ENCODE data around the gene F12. TPM values are rescaled to one million over a fixed set of nuclear protein-coding genes. Genes with fewer than 3 reads are reported as not detected.

The F12 gene
- total RNA-seq, 1 experiment from 2014 or later = 10.0 TPM

DNA sequence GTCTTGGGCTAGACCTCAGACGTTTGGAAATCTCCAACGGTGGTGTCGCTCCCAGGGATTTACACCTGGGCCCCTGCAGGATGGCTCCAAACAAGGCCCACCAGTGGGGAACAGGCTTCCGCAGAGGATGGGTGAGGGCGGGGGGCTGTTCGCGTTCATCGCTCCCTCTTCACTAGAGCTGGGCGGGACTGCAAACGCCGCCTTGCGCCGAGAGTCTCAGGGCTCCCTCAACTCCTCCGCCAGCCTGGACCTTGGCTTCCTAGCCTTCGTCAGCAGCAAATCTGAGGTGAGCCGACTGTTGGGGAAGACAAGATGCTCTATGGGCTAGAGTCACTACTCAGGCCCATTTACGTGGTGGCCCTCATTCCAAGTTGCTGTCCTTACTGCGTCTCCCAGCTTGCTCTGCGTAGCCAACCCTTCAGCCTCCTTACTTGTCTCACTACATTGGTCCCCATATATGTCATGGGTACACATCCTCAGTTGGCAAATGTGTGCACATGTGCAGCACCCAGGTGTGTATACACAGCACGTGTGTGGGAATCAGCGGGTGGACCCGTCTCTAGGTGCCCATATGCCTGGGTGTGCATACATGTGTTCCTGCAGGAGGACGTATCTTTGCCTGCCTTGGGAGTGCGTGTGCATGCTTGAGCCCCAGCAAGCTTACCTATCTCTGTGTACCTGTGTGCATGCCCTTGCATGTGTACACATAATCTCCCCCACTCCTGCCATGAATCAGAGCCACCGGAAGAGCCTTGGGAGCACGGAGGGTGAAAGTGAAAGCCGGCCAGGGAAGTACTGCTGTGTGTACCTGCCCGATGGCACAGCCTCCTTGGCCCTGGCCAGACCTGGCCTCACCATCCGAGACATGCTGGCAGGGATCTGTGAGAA lies 41.1 kb downstream of the F12 start:
- H3K27me3 Mint-ChIP-seq (ENCODE audit: low read depth) = peaks cover 8% of the 10 kb centered on the region

GRCh38 chr5:177367323-177367848 lies 42.0 kb downstream of the F12 start:
- H3K9me3 Mint-ChIP-seq = no peaks in the 10 kb centered on the region
- ChIA-PET POLR2A (interaction anchor here (0.9 to 1.8 kb wide), 6 partner anchors 15 to 87 kb away, joined by 3 to 10 read pairs (median 4); partner anchors contain the start of gene LMAN2), CTCF (interaction anchor here (0.6 to 13.2 kb wide), 27 partner anchors 8 to 252 kb away, joined by 3 to 216 read pairs (median 4); partner anchors contain the start of genes GRK6, LMAN2, PRELID1 and RAB24)
- ATAC-seq (no peak), DNase-seq (ENCODE audit: low spot score) (no peak)
- H3K4me3 Mint-ChIP-seq = peak overlapping the region; percentile 88
- no peak overlapping the region for H3K27ac Mint-ChIP-seq
- peaks cover 9% of the 10 kb centered on the region for H3K27me3 Mint-ChIP-seq (ENCODE audit: low read depth)
- H3K36me3 Mint-ChIP-seq = peaks cover 13% of the 10 kb centered on the region
- peaks cover 60% of the 10 kb centered on the region for H3K4me1 Mint-ChIP-seq
- TF ChIP-seq ATF2 (CRISPR knock-in tag; IDR thresholded peaks at IDR 0.05; ENCODE audit: borderline replicate concordance, low read depth) = peak; percentile 84; the same call in 1 of the 2 replicates
- TF ChIP-seq ZBTB21 (CRISPR knock-in tag; IDR thresholded peaks at IDR 0.05; ENCODE audit: borderline replicate concordance) = peak; percentile 80; the same call in 1 of the 2 replicates
- TF ChIP-seq JUN (CRISPR knock-in tag; IDR thresholded peaks at IDR 0.05) = peak; percentile 94; the same call in 1 of the 2 replicates
- TF ChIP-seq NR2C2 (CRISPR knock-in tag; IDR thresholded peaks at IDR 0.05) = peak; percentile 64
- TF ChIP-seq ZNF232 (CRISPR knock-in tag; IDR thresholded peaks at IDR 0.05) = 0 out of 2 replicates have a peak, but pooled peaks have one; percentile 58
- TF ChIP-seq ZNF263 (CRISPR knock-in tag; IDR thresholded peaks at IDR 0.05; ENCODE audit: low read depth) = peak; percentile 68; the same call in 1 of the 2 replicates
- TF ChIP-seq IRF2 (CRISPR knock-in tag; IDR thresholded peaks at IDR 0.05; ENCODE audit: borderline replicate concordance, low read depth) = no peak
- TF ChIP-seq NFATC4 (CRISPR knock-in tag; IDR thresholded peaks at IDR 0.05) = no peak
- TF ChIP-seq, protein P1, sequence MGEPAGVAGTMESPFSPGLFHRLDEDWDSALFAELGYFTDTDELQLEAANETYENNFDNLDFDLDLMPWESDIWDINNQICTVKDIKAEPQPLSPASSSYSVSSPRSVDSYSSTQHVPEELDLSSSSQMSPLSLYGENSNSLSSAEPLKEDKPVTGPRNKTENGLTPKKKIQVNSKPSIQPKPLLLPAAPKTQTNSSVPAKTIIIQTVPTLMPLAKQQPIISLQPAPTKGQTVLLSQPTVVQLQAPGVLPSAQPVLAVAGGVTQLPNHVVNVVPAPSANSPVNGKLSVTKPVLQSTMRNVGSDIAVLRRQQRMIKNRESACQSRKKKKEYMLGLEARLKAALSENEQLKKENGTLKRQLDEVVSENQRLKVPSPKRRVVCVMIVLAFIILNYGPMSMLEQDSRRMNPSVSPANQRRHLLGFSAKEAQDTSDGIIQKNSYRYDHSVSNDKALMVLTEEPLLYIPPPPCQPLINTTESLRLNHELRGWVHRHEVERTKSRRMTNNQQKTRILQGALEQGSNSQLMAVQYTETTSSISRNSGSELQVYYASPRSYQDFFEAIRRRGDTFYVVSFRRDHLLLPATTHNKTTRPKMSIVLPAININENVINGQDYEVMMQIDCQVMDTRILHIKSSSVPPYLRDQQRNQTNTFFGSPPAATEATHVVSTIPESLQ (CRISPR knock-in tag; IDR thresholded peaks at IDR 0.05) = no peak
- no peak for TF ChIP-seq MXD4 (CRISPR knock-in tag; IDR thresholded peaks at IDR 0.05; ENCODE audit: borderline replicate concordance)
- TF ChIP-seq RORB (CRISPR knock-in tag; IDR thresholded peaks at IDR 0.05) = no peak
- TF ChIP-seq HMGA2 (CRISPR knock-in tag; IDR thresholded peaks at IDR 0.05) = no peak
- TF ChIP-seq ZNF512 (CRISPR knock-in tag; IDR thresholded peaks at IDR 0.05; ENCODE audit: borderline replicate concordance) = no peak

More for the DNA sequence above, 41.1 kb downstream of the F12 start:
- ATAC-seq (no peak), DNase-seq (ENCODE audit: low spot score) (no peak)
- TF ChIP-seq, protein P2, sequence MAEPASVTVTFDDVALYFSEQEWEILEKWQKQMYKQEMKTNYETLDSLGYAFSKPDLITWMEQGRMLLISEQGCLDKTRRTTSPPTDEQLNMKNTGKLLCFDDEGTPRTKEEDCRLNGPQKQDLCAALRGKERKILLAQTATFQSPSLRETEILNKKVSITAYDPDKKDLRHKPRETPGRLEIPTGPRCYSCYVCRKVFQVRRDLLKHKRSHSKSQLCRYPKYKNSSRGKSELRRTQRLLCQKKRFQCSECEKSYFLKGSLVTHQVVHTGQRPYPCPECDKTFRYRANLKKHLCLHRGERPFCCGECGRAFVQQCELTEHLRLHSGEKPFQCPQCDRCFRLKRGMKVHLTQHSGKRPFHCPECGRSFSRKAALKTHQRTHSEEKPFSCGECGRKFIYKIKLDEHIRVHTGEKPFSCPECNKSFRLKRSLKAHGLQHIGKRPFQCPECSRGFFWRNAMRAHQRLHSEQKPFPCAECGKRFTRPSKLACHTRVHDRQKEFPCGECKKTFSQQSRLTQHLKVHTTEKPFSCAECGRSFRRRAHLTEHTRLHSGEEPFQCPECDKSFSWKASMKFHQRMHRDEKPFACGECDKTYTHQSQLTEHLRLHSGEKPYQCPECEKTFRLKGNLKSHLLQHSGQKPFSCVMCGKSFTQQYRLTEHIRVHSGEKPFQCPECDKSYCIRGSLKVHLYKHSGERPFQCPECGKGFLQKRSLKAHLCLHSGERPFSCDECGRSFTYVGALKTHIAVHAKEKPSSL (CRISPR knock-in tag; conservative IDR thresholded peaks at IDR 0.05) = no peak
- no peak for TF ChIP-seq JUN (CRISPR knock-in tag; IDR thresholded peaks at IDR 0.05)
- no peak for TF ChIP-seq TP53 (CRISPR knock-in tag; IDR thresholded peaks at IDR 0.05)
- TF ChIP-seq CREB1 (CRISPR knock-in tag; IDR thresholded peaks at IDR 0.05) = no peak
- TF ChIP-seq E2F5 (CRISPR knock-in tag; IDR thresholded peaks at IDR 0.05) = no peak
- TF ChIP-seq ZSCAN18 (CRISPR knock-in tag; IDR thresholded peaks at IDR 0.05) = no peak
- TF ChIP-seq EMX1 (CRISPR knock-in tag; IDR thresholded peaks at IDR 0.05) = no peak
- TF ChIP-seq KAT7 (CRISPR knock-in tag; IDR thresholded peaks at IDR 0.05; ENCODE audit: borderline replicate concordance) = no peak
- TF ChIP-seq IRF2 (CRISPR knock-in tag; IDR thresholded peaks at IDR 0.05; ENCODE audit: borderline replicate concordance, low read depth) = no peak
- H3K4me1 Mint-ChIP-seq = peaks cover 59% of the 10 kb centered on the region
- H3K27ac Mint-ChIP-seq = no peak overlapping the region
- H3K9me3 Mint-ChIP-seq = no peaks in the 10 kb centered on the region
- ChIA-PET POLR2A (interaction anchor here (1.3 to 1.4 kb wide), 2 partner anchors 34 to 129 kb away, joined by 4 read pairs; partner anchors contain the start of gene PDLIM7), CTCF (interaction anchor here (0.6 to 13.2 kb wide), 29 partner anchors 8 to 253 kb away, joined by 3 to 216 read pairs (median 13); partner anchors contain the start of genes LMAN2, MXD3, PFN3 and PRELID1)
- peak overlapping the region; percentile 88 for H3K4me3 Mint-ChIP-seq
- peaks cover 13% of the 10 kb centered on the region for H3K36me3 Mint-ChIP-seq

Data from WTC11 (cell line).